IgD-negative memory B cell (primary cell): Measurements from ENCODE around the gene ADORA3. TPM values are rescaled to one million over a fixed set of nuclear protein-coding genes. Genes with fewer than 3 reads are reported as not detected.
"Not testable (repeated sequence)": the region's sequence is repeated elsewhere in the genome, so short reads cannot be mapped to it uniquely, and the experiment has no call there.

Experiments
- H3K27ac Mint-ChIP-seq, 3 donors: one replicate each; pipeline ENCODE4 v1.8.0; 2020 to 2022; ENCODE audit warnings: mild to moderate bottlenecking in 3 of 3, mixed read lengths in 3 of 3, moderate library complexity in 1 of 3
- H3K27me3 Mint-ChIP-seq: one replicate; pipeline ENCODE4 v1.8.0; 2021; ENCODE audit warnings: mixed read lengths
- H3K36me3 Mint-ChIP-seq: one replicate; pipeline ENCODE4 v1.8.0; 2020; ENCODE audit warnings: mild to moderate bottlenecking, mixed read lengths
- H3K4me1 Mint-ChIP-seq, 3 donors: one replicate each; pipeline ENCODE4 v1.8.0; 2020 to 2022; ENCODE audit warnings: mixed read lengths in 3 of 3, mild to moderate bottlenecking in 1 of 3
- H3K4me3 Mint-ChIP-seq, 4 donors: one replicate each; pipeline ENCODE4 v1.8.0; 2020 to 2022; ENCODE audit warnings: mild to moderate bottlenecking in 4 of 4, mixed read lengths in 4 of 4, moderate library complexity in 3 of 4
- H3K9me3 Mint-ChIP-seq, 3 donors: one replicate each; pipeline ENCODE4 v1.8.0; 2020 to 2021; ENCODE audit warnings: mixed read lengths in 3 of 3, mild to moderate bottlenecking in 1 of 3
- polyA plus RNA-seq: library from polyadenylated mRNA; unstranded; fragments of 300-500 nt; fragmentation: Illumina TruSeq; gene quantifications from one replicate; pipeline ENCODE4 v1.2.3, GENCODE V29; 2021

The ADORA3 gene
- polyA plus RNA-seq = 0.44 TPM

- peaks cover 32 to 49% (median 40%) of the 10 kb centered on the region in 3 donors for H3K4me1 Mint-ChIP-seq
- no peaks in the 10 kb centered on the region for H3K27me3 Mint-ChIP-seq
- peak within 1 kb of the TSS; percentile 45 to 89 (median 81) for H3K27ac Mint-ChIP-seq
- H3K4me3 Mint-ChIP-seq = peak within 1 kb of the TSS in 3 of 4 donors; percentile 63 to 87 (median 66)
- H3K36me3 Mint-ChIP-seq = no peaks in the 10 kb centered on the region
- no peaks in the 10 kb centered on the region for H3K9me3 Mint-ChIP-seq
Measured at GRCh38 chr1:111503585-111504060, at the start of gene ADORA3, which contains the start of gene TMIGD3. ADORA3 (minus strand) TSS chr1:111503633; CDS start chr1:111503354, 279 bp downstream. TMIGD3 (minus strand) TSS chr1:111503633; CDS start chr1:111503354, 279 bp downstream.

GRCh38 chr1:111553196-111553595, 49.8 kb upstream of the ADORA3 start:
- no peaks in the 10 kb centered on the region for H3K9me3 Mint-ChIP-seq
- H3K4me1 Mint-ChIP-seq = peaks cover 0 to 3% (median 0%) of the 10 kb centered on the region in 3 donors
- no peak overlapping the region for H3K4me3 Mint-ChIP-seq
- no peak overlapping the region for H3K27ac Mint-ChIP-seq
- H3K36me3 Mint-ChIP-seq = peaks cover 2% of the 10 kb centered on the region
- H3K27me3 Mint-ChIP-seq = no peaks in the 10 kb centered on the region

- H3K9me3 Mint-ChIP-seq = no peaks in the 10 kb centered on the region
- no peaks in the 10 kb centered on the region for H3K27me3 Mint-ChIP-seq
Measured at GRCh38 chr1:111552587-111552986, 49.2 kb upstream of the ADORA3 start.

GRCh38 chr1:111551623-111552411, 48.4 kb upstream of the ADORA3 start:
- no peak overlapping the region for H3K27ac Mint-ChIP-seq
- no peak overlapping the region for H3K4me3 Mint-ChIP-seq
- H3K9me3 Mint-ChIP-seq = no peaks in the 10 kb centered on the region
- H3K27me3 Mint-ChIP-seq = no peaks in the 10 kb centered on the region
- H3K36me3 Mint-ChIP-seq = peaks cover 2% of the 10 kb centered on the region
- H3K4me1 Mint-ChIP-seq = peaks cover 0 to 3% (median 0%) of the 10 kb centered on the region in 3 donors

More at GRCh38 chr1:111552587-111552986, 49.2 kb upstream of the ADORA3 start:
- H3K27ac Mint-ChIP-seq = no peak overlapping the region
- H3K4me3 Mint-ChIP-seq = no peak overlapping the region
- H3K36me3 Mint-ChIP-seq = peaks cover 2% of the 10 kb centered on the region
- H3K4me1 Mint-ChIP-seq = peaks cover 0 to 3% (median 0%) of the 10 kb centered on the region in 3 donors

- H3K27me3 Mint-ChIP-seq, H3K4me3 Mint-ChIP-seq, H3K4me1 Mint-ChIP-seq, H3K9me3 Mint-ChIP-seq, H3K36me3 Mint-ChIP-seq, H3K27ac Mint-ChIP-seq: not testable (repeated sequence)
Measured at GRCh38 chr1:111547786-111548185, 44.4 kb upstream of the ADORA3 start.

- Mint-ChIP-seq H3K4me1 (peaks cover 0 to 2% (median 0%) of the 10 kb centered on the region in 3 donors), H3K9me3 (peaks cover 0 to 4% (median 0%) of the 10 kb centered on the region in 3 donors), H3K27ac (no peak overlapping the region)
Measured at GRCh38 chr1:111542187-111542586, 38.8 kb upstream of the ADORA3 start.

DNA sequence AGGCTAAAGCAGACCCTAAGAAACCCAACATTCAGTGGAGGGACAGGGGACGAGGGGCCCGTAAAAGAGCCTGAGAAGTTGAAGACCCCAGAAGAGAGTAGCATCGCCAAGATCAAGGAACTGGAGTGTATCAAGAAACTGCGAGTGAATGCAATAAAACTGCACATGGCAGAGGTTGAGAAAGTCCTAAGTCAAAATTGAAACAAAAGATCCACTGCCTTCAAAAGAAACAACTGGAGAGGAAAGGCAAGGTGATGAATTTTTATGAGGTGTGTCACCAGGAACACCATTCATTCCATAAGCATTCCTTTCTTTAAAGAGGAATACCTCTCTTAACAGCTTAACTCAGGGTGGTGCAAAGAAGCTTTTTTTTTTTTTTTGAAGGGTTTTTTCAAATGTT, 38.3 kb upstream of the ADORA3 start:
- H3K4me3 Mint-ChIP-seq = no peak overlapping the region
- no peak overlapping the region for H3K27ac Mint-ChIP-seq
- H3K36me3 Mint-ChIP-seq = no peaks in the 10 kb centered on the region
- peaks cover 0 to 4% (median 0%) of the 10 kb centered on the region in 3 donors for H3K9me3 Mint-ChIP-seq
- peaks cover 0 to 2% (median 0%) of the 10 kb centered on the region in 3 donors for H3K4me1 Mint-ChIP-seq
- H3K27me3 Mint-ChIP-seq = peaks cover 4% of the 10 kb centered on the region

More at GRCh38 chr1:111542187-111542586, 38.8 kb upstream of the ADORA3 start:
- Mint-ChIP-seq H3K27me3 (peaks cover 4% of the 10 kb centered on the region), H3K36me3 (no peaks in the 10 kb centered on the region), H3K4me3 (no peak overlapping the region)

GRCh38 chr1:111540928-111541327, 37.5 kb upstream of the ADORA3 start:
- no peak overlapping the region for H3K27ac Mint-ChIP-seq
- H3K4me3 Mint-ChIP-seq = no peak overlapping the region

GRCh38 chr1:111538343-111539025, 35.1 kb upstream of the ADORA3 start:
- Mint-ChIP-seq H3K9me3 (no peaks in the 10 kb centered on the region), H3K27ac (no peak overlapping the region), H3K36me3 (no peaks in the 10 kb centered on the region), H3K27me3 (peaks cover 4% of the 10 kb centered on the region), H3K4me3 (no peak overlapping the region), H3K4me1 (peaks cover 0 to 2% (median 0%) of the 10 kb centered on the region in 3 donors)

More at GRCh38 chr1:111540928-111541327, 37.5 kb upstream of the ADORA3 start:
- no peaks in the 10 kb centered on the region for H3K36me3 Mint-ChIP-seq
- H3K4me1 Mint-ChIP-seq = peaks cover 0 to 2% (median 0%) of the 10 kb centered on the region in 3 donors
- peaks cover 4% of the 10 kb centered on the region for H3K27me3 Mint-ChIP-seq
- H3K9me3 Mint-ChIP-seq = no peaks in the 10 kb centered on the region

GRCh38 chr1:111535256-111536191, 32.1 kb upstream of the ADORA3 start:
- Mint-ChIP-seq H3K4me1 (no peaks in the 10 kb centered on the region), H3K9me3 (no peaks in the 10 kb centered on the region), H3K36me3 (no peaks in the 10 kb centered on the region), H3K4me3 (no peak overlapping the region), H3K27me3 (no peaks in the 10 kb centered on the region), H3K27ac (no peak overlapping the region)

DNA sequence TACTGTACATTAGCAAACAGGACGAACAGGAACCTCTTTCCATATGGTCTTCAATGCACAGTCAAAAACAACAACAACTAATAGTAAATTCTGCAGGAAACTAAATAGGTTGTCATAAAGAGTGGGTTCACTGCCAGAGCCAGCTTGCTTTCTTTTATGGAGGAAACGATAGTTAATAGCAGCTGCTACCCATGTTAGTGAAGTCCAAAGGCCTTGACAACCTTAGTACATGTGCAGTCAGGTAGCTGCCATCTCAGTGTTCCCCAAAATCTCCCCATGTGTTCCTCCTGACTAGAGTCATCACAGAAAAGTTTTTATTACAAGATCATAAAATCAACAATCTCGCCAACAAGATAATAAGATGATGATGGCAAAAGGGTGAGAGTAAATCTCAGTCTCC, 16.6 kb upstream of the ADORA3 start:
- H3K9me3 Mint-ChIP-seq = peaks cover 0 to 2% (median 0%) of the 10 kb centered on the region in 3 donors
- H3K4me3 Mint-ChIP-seq = no peak overlapping the region
- no peaks in the 10 kb centered on the region for H3K27me3 Mint-ChIP-seq
- peaks cover 25 to 34% (median 28%) of the 10 kb centered on the region in 3 donors for H3K4me1 Mint-ChIP-seq
- H3K27ac Mint-ChIP-seq = no peak overlapping the region
- no peaks in the 10 kb centered on the region for H3K36me3 Mint-ChIP-seq

DNA sequence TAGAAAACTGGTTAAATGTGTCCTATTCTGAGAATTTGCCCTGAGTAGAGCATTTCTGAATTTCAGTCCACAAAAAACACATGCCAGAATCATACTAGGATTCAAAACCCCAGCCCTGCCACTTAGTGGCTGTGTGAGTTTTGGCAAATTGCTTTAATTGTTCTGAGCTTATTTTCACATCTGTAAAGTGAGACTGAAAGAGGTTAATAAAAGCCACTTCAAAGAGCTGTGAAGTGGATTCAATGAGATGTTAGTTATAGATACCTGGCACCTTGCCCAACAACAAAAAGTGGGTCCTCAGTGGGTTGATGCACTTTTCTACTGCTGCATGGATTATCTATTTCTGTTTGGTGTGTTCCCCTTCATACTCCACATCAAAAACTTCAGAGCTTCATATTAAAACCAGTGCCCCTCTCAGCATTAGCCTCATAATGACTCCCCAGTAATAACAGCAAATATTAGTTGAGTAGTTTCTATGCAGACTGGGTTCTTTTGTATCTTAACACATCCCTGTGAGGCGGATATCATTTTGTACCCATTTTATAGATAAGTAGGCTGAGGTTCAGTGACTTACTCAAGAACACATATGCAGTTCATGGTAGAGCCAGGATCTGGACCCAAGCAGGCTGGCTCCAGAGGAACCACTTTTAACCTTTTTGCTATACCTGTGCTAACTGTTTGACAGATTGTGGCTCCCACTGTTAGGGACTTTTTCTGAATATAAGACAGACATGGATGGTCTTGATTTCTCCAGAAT, 14.2 kb upstream of the ADORA3 start:
- no peaks in the 10 kb centered on the region for H3K27me3 Mint-ChIP-seq
- peak overlapping the region in 2 of 3 donors; percentile 43 to 80 for H3K27ac Mint-ChIP-seq
- H3K4me1 Mint-ChIP-seq = peaks cover 30 to 39% (median 31%) of the 10 kb centered on the region in 3 donors
- H3K36me3 Mint-ChIP-seq = no peaks in the 10 kb centered on the region
- peak overlapping the region in 2 of 4 donors; percentile 76 to 96 for H3K4me3 Mint-ChIP-seq
- H3K9me3 Mint-ChIP-seq = no peaks in the 10 kb centered on the region

- peaks cover 30 to 41% (median 31%) of the 10 kb centered on the region in 3 donors for H3K4me1 Mint-ChIP-seq
- H3K9me3 Mint-ChIP-seq = no peaks in the 10 kb centered on the region
- H3K36me3 Mint-ChIP-seq = no peaks in the 10 kb centered on the region
- peak overlapping the region; percentile 76 to 96 (median 88) for H3K4me3 Mint-ChIP-seq
- H3K27me3 Mint-ChIP-seq = no peaks in the 10 kb centered on the region
- H3K27ac Mint-ChIP-seq = peak overlapping the region; percentile 80 to 94 (median 94)
Measured at GRCh38 chr1:111516005-111516535, 12.6 kb upstream of the ADORA3 start.
